SK-N-MC (cell line): Measurements from ENCODE around the gene ENPP5.

Experiments
- EZH2 ChIP-seq: fragments of 200-600 bp; sonication (generic); IDR thresholded peaks from one replicate; pipeline ENCODE4 v1.6.1; 2017; ENCODE audit warnings: antibody characterized with exemption
- FOXP2 ChIP-seq: optimal IDR thresholded peaks from 2 replicates; pipeline ENCODE3; 2011; ENCODE audit warnings: mild to moderate bottlenecking, moderate library complexity; ENCODE audit not compliant: insufficient read depth; ENCODE audit errors: extremely low read length, control extremely low read depth
- POLR2AphosphoS5 ChIP-seq: IDR thresholded peaks from 2 replicates; pipeline ENCODE4 v1.6.1; 2012; ENCODE audit warnings: mild to moderate bottlenecking, low read depth, low read length, borderline replicate concordance

DNA sequence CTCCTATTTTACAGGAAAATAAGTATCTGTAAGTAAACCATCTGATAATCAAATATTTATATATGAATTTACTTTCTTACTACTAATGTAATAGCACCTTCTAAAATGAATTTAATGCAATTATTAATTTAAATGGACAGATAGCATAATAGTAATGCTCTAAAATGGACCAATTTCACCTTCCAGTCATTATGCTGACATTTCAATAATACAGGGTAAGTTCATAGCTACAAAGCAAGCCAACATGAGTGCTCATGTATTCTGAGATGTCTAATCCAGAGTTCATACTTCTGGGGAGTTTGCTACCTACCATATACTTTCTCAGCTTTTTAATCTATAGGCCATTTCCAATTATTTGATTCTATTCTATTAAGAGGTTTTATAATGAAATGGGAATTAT is 11.6 kb downstream of the ENPP5 start:
- TF ChIP-seq EZH2 (no peak), POLR2AphosphoS5 (no peak), FOXP2 (no peak)
